GOT3 (cell line): Measurements from ENCODE around the gene SPATA24.
"Not testable (repeated sequence)": the region's sequence is repeated elsewhere in the genome, so short reads cannot be mapped to it uniquely, and the experiment has no call there.

Experiments
- DNase-seq: peaks from one replicate; lab custom pipeline; 2025; ENCODE audit warnings: mixed read lengths; lab: John Stamatoyannopoulos, UW

The SPATA24 gene

GRCh38 chr5:139382807-139383206 is 21.1 kb downstream of the SPATA24 start:
- DNase-seq = no peak

- DNase-seq = no peak
These were observed 21.8 kb downstream of the SPATA24 start for GRCh38 chr5:139381837-139382761.

- no peak for DNase-seq
These were observed 24.1 kb downstream of the SPATA24 start for GRCh38 chr5:139379626-139380449.

- DNase-seq = no peak
These were observed 24.9 kb downstream of the SPATA24 start for GRCh38 chr5:139378941-139379361.

- DNase-seq = no peak
These were observed 25.6 kb downstream of the SPATA24 start for GRCh38 chr5:139378101-139378825.

- DNase-seq = no peak
These were observed 26.7 kb downstream of the SPATA24 start for GRCh38 chr5:139377226-139377625.

- no peak for DNase-seq
These were observed 27.5 kb downstream of the SPATA24 start for GRCh38 chr5:139376364-139376763.

- no peak for DNase-seq
These were observed 29.0 kb downstream of the SPATA24 start for GRCh38 chr5:139374909-139375308.

GRCh38 chr5:139371482-139372435 is 32.1 kb downstream of the SPATA24 start:
- DNase-seq = no peak

GRCh38 chr5:139369181-139369580 is 34.7 kb downstream of the SPATA24 start:
- DNase-seq = no peak

- no peak for DNase-seq
These were observed 35.3 kb downstream of the SPATA24 start for GRCh38 chr5:139368613-139369012.

- DNase-seq = no peak
These were observed 39.4 kb downstream of the SPATA24 start for GRCh38 chr5:139364466-139364865.

- no peak for DNase-seq
These were observed 40.0 kb downstream of the SPATA24 start for GRCh38 chr5:139363937-139364336.

GRCh38 chr5:139361835-139362429 is 42.0 kb downstream of the SPATA24 start:
- DNase-seq = no peak

- no peak for DNase-seq
These were observed 43.5 kb downstream of the SPATA24 start for GRCh38 chr5:139360384-139360783.

- no peak for DNase-seq
These were observed 45.8 kb downstream of the SPATA24 start for GRCh38 chr5:139358064-139358463.

GRCh38 chr5:139355900-139356299 is 48.0 kb downstream of the SPATA24 start:
- not testable (repeated sequence) for DNase-seq

GRCh38 chr5:139354186-139354585 is 49.7 kb downstream of the SPATA24 start:
- DNase-seq = no peak

GRCh38 chr5:139347863-139348262 is 56.0 kb downstream of the SPATA24 start:
- not testable (repeated sequence) for DNase-seq
